Hepatocyte (in vitro differentiated cells): ENCODE data around the gene THOP1.

ENCODE experiments used
- CTCF ChIP-seq: fragments of 200-600 bp; sonication (generic); IDR thresholded peaks from 2 replicates; pipeline ENCODE4 v1.5.1; 2016; ENCODE audit warnings: antibody characterized with exemption, mild to moderate bottlenecking; ENCODE audit not compliant: poor library complexity
- EZH2 ChIP-seq: fragments of 200-600 bp; sonication (generic); IDR thresholded peaks from 2 replicates; pipeline ENCODE4 v1.6.1; 2016; ENCODE audit warnings: antibody characterized with exemption, mild to moderate bottlenecking, borderline replicate concordance
- EZH2phosphoT487 ChIP-seq: fragments of 200-600 bp; sonication (generic); IDR thresholded peaks from one replicate; pipeline ENCODE4 v1.6.1; 2018; ENCODE audit warnings: antibody characterized with exemption, mild to moderate bottlenecking, low read depth, moderate library complexity; ENCODE audit not compliant: unreplicated experiment, severe bottlenecking

- TF ChIP-seq CTCF (no peak), EZH2phosphoT487 (no peak), EZH2 (no peak)
Observed at GRCh38 chr19:2807379-2808128, 22.3 kb downstream of the THOP1 start.
